C1 segment of cervical spinal cord (tissue), 14 donors: ENCODE results near the gene WLS.
"Not testable (repeated sequence)": the region's sequence is repeated elsewhere in the genome, so short reads cannot be mapped to it uniquely, and the experiment has no call there.

Experiments
- DNase-seq, 14 donors: peaks; one replicate each; lab custom pipeline; 2025; lab: John Stamatoyannopoulos, UW

WLS gene

DNA sequence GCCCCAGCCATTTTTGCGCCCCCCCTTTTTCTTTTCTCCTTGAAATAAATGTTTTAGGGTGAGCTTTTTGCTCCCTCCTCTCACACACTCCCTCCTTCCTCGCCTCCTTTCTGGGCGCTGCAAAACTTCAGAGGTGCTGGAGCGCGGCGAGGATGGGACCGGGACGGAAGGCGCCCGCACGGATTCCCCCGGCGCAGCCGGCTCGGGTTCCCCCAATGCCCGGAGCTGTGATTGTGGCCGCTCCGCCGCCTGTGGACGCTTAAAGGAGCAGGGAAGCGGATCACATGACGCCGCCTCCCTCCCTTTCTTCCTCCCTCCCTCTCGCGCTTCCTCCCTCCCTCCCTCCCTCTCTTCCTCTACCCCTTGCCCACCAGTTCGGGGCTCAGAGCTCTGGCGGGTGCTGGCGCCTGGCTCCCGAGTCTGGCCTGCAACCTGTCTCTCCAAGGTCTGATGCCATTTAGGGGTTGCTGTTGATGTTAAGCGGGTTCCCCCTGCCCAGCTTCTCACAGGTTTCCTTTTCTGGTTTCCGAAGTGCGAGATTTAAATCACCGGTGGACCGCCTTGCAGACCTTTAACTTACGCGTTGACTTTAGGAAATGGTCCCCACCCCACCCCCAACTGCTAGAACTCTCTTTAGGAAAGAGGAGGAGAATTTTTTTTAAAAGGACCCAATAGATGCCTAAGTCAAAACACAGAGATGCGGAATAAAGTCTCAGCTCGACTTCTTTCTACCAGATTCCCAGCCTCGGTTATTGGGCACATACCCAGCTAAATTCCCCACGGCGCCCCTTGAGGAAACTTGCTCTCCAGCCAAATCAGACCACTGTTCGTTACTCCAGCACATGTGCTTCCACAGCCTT lies at the start of gene WLS:
Gene WLS, minus strand, starts transcription at position 235 of the 860 bp plus-strand sequence. Its CDS starts 224 bp downstream, at position 11.
- DNase-seq, result peak in 12 of 14 donors; percentile 4 to 82 (median 62)

DNA sequence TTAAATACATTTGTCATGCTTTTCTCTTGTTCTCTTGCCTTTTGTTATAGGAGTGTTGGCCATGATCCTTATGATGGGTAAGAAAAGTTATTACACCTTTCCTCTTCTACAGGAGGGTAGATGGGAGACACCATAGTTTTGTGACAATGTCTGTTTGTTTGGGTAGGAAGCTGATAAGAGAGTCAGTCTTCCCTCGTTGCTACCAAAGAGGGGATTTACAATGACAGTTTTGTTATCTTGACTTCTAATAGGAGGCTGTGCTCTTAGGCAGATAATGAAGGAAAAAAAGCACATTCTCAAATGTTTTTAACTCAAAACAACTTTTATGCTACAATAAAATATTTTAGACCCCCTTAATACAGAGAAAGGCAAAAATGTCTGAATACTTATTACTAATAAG lies 48.0 kb upstream of the WLS start:
- no peak for DNase-seq

- DNase-seq, result no peak
Measured at GRCh38 chr1:68279846-68280245, 47.5 kb upstream of the WLS start.

DNA sequence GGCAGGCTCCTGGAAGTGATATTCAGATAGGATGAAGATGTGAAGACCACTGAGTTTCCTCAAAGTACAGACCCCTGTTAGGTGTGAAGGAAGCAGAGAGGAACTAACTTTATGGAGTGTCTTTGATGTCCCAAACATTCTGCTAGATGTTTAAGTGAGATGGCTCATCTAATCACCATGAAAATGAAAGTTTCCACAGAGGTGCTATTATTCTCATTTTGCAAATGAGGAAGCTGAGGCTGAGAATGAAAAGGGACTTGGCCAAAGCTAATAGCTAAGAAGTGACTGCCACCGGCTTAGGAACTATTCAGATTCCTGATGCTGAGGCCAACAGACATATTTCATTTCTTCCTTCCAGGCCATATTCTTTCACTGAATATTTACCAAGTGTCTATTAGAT lies 45.9 kb upstream of the WLS start:
- DNase-seq, result no peak

GRCh38 chr1:68276448-68276847 lies 44.1 kb upstream of the WLS start:
- DNase-seq, result no peak

GRCh38 chr1:68273530-68273929 lies 41.2 kb upstream of the WLS start:
- DNase-seq, result no peak

- no peak for DNase-seq
Measured at GRCh38 chr1:68271596-68271995, 39.3 kb upstream of the WLS start.

- no peak for DNase-seq
Measured at GRCh38 chr1:68270951-68271350, 38.6 kb upstream of the WLS start.

- DNase-seq, result no peak
Measured at GRCh38 chr1:68269637-68270430, 37.5 kb upstream of the WLS start.

- DNase-seq, result no peak
Measured at GRCh38 chr1:68268896-68269483, 36.7 kb upstream of the WLS start.

DNA sequence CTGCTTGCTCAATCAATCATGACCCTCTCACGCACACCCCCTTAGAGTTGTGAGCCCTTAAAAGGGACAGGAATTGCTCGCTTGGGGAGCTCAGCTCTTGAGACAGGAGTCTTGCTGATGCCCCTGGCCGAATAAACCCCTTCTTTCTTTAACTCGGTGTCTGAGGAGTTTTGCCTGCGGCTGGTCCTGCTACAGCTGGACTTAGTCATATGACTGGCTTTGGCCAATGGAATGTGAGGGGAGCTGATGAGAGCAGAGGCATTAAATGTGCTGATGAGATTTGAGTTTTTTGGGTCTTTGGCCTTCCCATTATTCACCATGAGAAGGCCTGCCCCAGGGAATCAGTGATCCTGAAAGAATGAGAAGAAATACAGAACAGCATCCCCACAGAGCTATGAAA lies 24.5 kb upstream of the WLS start:
- not testable (repeated sequence) for DNase-seq

DNA sequence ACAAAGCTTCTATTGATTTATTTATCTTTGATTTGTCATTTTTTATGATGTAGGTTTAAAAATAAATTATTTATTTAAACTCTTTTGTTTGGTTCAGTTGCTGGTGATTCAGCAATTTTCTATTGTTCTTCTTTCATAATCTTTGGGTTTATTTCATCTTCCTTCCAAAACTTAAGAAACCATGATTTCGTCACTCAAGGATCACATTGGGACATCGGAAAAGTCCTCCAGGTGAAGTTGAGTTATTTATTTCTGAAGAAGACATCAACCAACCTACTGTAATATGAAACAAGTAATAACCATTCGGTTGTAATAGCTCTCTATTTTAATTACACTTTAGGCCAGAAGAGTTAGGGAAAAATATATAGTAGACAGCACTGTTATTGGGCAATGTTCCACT lies 23.0 kb upstream of the WLS start:
- DNase-seq, result no peak

- no peak for DNase-seq
Measured at GRCh38 chr1:68254667-68255226, 22.4 kb upstream of the WLS start.

- DNase-seq, result no peak
Measured at GRCh38 chr1:68237040-68237439, 4.7 kb upstream of the WLS start.

DNA sequence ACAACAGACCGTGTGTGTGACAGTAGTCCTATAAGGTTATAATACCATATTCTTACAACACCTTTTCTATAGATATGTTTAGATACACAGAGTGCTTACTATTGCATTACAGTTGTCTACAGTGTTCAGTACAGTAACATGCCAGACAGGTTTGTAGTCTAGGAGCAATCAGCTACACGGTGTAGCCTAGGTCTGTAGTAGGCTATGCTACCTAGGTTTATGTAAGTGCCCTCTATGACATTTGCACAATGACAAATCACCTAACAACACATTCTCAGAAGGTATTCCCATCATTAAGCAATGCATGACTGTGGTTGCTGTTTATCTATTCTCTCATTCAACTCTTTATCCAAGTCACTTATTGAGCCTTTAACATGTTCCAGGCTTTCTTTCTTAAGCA lies 1.8 kb upstream of the WLS start:
- DNase-seq, result no peak

DNA sequence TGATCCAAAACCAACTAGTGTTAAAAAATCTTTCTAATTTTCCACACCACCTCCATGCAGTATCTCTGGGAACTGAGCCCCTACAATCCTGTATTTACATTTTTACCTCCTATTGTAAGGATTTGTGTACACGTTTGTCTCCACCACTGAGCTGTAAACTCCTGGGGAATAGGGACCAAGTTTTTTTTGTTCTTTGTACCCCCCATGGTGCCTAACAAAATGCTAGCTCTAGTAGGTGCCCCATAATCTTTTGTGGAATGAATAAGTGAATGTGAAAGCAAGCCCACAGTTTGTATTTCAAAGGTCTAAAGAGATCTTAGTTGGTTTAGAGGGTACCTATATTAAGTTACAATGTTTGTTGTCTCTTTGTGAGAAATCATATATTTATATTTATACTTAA lies 879 bp upstream of the WLS start:
- no peak for DNase-seq

DNA sequence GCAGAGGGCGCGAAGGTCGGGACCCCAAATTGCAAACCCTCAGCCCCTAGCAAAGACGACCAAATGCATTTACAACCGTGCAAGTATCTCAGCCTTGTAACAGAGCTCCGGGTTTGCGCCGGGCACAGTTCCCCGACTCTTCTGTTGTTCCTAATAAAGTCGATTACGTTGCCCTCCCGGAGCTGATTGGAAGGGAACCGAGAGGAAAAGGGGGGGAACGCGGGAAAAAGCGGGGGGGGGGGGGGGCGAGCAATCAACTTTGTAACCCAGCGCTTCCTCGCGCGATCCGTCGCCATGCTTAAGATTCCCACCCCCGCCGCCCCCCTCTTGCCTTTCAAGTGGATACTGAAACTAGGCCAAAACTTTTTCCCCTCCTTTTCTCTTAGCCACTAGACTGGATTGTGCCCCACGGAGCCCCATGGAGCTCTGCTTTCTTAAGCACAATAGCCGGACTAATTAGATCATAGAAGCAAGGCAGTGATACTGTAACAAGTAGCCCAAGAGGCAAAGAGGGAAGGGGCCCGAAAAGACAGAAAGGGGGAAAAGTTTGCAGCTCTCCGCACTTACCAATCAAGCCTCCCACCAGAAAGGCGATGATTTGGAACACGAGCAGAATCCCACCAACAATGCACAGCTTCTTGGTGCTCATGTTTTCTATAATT lies 565 bp downstream of the WLS start:
- DNase-seq, result peak in 8 of 14 donors; percentile 34 to 67 (median 56)

DNA sequence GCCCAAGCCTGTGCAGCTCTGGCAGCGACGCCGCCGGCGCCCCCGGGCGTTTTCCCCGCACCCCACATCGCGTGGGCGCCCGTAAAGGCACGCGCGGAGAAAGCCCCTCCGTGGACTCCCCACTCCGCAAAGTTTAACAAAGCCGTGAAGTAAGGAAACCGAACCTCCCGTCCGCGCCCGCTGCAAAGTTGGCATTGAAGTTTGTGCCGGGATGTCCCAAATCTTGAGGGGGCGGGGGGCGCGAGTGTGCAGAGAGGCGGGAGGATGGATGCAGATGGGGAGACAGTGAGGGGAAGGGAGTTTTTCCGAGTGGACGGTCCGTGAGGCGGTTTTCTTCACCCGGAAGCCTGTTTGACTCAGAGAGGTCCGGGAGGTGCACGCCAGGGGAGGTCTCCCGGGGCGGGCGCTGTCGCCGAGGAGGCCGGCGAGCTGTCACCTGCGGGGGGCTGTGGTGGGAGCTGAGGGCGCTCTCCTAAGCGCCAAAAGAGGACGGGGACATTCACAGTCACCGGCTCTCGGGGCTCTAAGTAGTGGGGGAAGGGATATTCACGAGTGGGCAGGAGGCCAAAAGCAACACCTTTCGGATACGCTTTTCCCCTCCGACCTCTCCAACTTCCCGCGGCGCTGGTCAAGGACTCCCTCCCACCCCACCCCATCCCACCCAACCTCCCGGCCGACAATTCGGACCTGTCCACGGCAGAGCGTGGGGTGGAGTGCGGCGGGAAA lies 1.3 kb downstream of the WLS start:
- DNase-seq, result peak in 4 of 14 donors; percentile 34 to 59 (median 51)

- peak in 1 of 14 donors; percentile 18 for DNase-seq
Measured at GRCh38 chr1:68230484-68230802, 1.9 kb downstream of the WLS start.

GRCh38 chr1:68229650-68230483 lies 2.5 kb downstream of the WLS start:
- no peak for DNase-seq
